ENCODE measurements around the gene SGCA. TPM values are rescaled to one million over a fixed set of nuclear protein-coding genes. Genes with fewer than 3 reads are reported as not detected.

Gene SGCA
- total and polyA plus RNA-seq, 2 of the 8 experiments (the other 6 are each of a cell fraction or from before 2014, with no cell fraction given) = 0.12 TPM; not detected in 1

DNA sequence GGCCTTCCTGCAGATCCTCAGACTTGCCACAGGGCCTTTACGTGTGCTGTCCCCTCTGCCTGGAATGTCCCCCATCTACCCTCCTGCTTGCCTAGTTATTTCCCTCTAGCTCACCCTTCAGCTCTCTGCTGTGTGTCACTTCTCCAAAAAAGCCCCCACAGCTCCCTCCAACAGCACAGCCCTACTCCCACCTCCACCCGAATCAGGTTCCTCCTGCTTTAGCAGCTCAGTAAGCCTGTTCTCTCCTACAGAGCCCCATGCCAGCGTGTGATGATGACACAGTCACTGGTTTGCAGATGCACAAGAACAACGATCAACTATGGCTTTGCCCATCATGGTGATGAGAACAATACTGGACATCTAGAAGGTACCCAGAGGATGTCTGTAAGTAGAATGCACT lies 28.8 kb upstream of the SGCA start (continued):
- TF ChIP-seq RXRA (IDR thresholded peaks at IDR 0.05; ENCODE audit: insufficient read depth, low read depth, low read length) = no peak
- no peak for TF ChIP-seq CBX5 (IDR thresholded peaks at IDR 0.05; ENCODE audit: low read depth, low read length)
- no peak for TF ChIP-seq SRF (IDR thresholded peaks at IDR 0.05; ENCODE audit: low read depth, low read length)
